CD4-positive, alpha-beta T cell treated with Interleukin-4 for 4 hours (primary cell): ENCODE data around the gene TSHR.
"Not testable (repeated sequence)": the region's sequence is repeated elsewhere in the genome, so short reads cannot be mapped to it uniquely, and the experiment has no call there.

Source experiments
- DNase-seq: peaks from one replicate; pipeline ENCODE4 v3.0.0-alpha.2; 2020

The TSHR gene

DNA sequence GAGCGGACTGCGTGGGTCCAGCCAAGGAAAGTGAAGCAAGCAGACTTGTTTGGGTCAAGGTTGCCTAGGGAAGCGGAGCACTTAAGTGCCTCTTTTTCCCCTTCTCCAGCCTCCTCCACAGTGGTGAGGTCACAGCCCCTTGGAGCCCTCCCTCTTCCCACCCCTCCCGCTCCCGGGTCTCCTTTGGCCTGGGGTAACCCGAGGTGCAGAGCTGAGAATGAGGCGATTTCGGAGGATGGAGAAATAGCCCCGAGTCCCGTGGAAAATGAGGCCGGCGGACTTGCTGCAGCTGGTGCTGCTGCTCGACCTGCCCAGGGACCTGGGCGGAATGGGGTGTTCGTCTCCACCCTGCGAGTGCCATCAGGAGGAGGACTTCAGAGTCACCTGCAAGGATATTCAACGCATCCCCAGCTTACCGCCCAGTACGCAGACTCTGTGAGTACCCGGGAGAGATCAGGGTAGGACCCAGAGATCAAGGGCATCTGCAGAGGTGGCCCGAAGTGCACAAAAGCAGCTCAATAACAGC, at the start of gene TSHR:
Gene TSHR (plus strand): TSS at position 206 of the 526 bp plus-strand sequence. CDS start 60 bp downstream, at position 266.
- no peak for DNase-seq

DNA sequence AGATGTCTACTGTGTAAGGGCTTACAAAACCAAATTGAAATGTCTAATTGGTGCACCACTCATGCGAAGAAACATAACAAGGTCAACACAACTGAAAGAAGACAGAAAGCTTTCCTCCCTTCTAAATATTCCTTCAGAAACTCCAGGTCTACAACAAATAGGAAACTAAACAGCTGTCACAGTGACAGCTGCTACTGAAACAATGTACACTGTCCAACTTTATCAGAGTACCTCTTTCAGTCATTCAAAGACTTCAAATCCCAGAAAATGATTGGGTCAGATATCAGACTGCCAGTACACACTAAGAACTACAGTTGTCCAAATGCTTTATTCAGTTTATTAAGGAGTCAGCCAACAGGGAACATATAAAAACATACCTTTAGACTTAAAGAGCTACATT, 49.1 kb upstream of the TSHR start:
- no peak for DNase-seq

DNA sequence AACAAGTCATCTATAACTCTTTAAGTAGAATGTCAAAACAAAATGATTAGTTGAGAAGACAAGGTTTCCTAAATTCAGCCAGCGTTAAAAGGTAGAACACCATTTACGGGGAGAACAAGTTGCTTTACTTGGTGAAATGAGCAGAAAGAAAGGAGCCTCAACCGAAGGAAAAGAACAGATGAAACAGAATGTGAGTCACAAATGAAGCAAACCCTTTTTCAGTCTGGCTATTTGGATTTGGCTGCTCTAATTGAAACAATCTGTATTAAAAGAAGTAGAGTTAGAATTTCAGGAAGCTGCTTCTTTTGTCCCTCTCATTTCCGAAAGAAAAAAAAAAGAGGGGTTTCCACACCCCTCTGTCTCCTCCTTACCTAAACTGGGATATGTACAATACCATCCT, 48.5 kb upstream of the TSHR start:
- DNase-seq: no peak

DNA sequence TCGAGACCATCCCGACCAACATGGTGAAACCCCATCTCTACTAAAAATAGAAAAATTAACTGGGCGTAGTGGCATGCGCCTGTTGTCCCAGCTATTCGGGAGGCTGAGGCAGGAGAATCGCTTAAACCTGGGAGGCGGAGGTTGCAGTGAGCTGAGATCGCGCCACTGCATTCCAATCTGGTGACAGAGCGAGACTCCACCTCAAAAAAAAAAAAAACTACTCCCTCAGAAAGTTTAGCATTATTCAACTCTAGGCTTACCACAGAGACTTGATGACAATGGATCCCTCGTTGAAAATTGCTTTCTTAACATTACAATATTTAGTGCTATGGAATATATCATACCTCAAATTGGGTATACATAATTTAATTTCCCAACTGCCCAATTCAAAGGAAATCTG, 43.4 kb upstream of the TSHR start:
- not testable (repeated sequence) for DNase-seq

DNA sequence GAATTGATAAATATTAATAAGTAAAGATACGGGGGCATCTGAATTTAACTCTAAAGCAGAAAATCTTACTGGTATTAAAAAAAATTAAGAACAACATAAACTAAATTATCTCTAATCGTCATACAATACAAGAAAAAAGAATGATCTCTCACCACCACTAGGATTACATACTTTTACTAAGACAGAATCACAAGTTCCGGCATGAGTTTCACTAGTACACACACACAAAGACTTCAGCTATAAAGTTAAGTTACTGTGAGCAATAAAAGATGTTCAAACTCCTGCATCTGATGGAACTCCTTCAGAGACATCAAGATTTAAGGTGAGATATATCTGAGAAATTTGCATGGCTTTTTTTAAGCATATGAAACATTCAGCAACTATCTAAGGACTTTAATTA, 35.8 kb upstream of the TSHR start:
- DNase-seq: no peak

DNA sequence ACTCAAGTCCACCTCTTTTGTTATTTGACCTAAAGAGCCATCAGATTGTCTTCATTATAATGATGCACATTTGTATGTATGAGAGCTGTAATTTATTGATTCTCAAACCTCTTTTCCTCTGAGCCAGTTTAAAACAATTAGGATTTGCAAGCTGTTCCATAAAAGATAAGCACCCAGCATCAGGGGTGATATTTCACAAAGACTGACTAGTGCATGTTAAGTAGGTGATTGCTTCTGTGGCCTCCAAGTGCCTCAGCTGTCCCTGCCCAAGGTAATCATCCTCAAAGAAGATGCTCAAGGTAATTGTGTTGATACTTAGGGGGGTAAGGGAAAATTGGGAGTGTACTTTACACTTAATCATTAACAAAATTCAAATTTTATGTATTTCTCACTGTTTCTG, 32.1 kb upstream of the TSHR start:
- no peak for DNase-seq

DNA sequence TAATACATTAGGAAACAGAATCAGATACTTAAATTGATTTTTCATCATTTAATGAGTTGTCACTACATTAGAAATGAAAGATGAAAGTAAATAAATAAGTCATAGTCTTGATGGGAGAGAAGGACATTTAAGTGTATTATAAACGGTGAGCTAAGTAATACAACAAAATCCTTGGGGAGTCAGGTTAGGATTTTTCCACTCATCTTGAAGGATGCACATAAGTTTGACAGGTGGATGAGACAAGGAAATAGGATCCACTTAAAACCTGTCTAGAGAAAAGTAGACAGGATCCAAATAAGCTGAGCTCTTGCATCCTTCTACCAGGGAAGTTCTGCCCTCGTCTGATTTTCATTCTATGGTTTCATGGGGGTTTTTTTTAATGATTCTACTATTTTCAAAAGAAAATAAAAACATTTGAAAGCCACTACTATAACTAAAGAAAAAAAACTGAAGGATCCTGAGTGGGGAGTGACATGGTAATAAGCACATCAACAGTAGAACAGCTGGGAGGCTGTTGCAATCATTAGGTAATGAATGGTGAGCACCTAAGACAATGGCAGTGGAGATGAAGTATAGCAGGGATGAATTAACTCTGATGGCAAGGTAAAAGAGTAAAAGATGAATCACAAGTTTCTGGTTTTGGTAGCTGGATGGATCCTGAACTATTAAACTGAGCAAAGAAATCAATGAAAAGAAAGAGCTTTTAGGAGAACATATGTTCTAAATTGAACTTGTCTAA, 30.9 kb upstream of the TSHR start:
- no peak for DNase-seq

DNA sequence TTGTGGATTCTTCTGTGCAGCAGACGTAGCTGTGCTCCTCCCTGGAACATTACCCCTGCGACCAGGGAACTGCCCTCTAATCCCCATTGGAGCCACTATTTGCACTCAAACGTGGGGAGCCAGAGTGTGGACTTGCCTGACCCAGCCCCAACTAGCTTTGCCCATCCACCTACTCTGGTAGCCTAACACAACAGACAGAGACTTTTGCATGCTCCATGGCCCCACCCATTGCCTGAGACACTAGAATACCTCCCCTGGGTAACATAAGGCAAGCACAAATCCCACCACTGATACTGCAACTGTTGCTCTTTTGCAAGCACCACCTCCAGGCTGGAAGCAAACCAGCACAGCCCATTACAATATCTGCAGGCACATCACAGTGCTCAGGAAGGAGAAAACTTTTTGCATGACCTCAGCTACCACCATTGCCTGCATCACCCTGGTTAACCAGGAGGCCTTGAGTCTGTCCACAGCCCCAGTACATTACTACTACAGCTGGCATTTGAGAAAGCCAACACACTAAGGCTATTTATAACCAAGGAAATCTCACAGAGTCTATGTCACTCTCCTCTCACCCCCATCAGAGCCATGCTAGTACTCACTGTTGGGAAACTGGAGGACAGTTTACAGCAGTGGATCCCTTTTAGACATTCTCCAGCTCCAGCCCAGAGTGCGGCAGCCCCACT, 28.9 kb upstream of the TSHR start:
- DNase-seq: no peak

DNA sequence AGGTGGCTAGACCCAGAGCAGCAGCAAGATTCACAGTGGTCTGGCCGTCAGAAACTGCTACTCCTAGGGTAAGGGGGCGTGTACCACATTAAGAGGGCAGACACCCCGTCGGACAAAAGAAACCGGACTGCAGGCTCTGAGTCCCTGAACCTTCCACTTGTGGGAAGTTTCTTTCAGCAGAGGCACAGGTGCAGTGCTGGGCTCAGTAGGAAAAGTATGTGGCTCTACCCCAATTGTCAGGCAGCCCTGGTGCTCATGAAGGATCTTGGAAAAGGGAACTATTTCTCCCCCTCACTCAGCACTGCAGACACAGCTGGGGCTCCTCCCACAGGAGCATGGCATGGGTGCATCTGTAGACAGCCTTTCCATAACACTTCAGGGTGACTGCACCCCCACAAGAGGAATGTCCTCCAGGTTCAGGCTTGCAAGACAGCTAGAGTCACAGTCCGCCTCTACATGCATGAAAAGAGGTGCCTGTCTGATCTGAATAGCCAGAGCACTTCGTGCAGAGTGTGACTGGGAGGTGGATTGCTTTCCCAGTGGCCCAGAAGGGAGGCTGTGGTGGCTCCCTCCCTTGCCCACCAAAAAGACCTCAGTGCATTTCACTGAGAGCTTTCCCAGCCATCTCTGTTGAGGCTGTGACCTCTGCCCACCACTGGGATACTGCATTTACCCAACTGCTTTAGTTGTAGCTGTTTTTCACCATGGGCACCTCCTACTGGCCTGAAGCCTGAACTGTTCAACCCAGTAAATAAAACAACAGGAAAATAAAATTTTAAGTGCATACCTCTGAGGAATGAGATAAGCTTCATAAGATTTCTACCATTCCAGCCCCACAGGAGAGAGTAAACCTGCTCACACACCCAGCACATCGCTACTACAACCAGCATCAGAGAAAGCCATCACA, 28.1 kb upstream of the TSHR start:
- no peak for DNase-seq

DNA sequence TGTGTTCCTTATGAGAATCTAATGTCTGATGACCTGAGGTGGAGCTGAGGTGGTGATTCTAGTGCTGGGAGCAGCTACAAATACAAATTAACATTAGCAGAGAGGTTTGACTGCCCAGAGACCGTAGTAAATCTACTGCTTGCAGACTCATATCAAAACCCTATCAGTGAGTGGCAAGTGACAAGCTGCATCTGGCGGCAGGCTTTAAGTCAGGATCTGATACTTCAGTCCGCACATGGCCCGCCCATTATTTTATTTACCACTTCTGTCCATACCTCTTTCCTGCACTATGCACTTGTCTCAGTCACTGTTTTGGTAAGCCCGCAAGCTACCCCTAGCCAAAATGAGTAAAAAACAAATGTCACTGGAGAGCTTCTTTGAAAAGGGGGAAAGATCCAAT, 25.3 kb upstream of the TSHR start:
- no peak for DNase-seq

DNA sequence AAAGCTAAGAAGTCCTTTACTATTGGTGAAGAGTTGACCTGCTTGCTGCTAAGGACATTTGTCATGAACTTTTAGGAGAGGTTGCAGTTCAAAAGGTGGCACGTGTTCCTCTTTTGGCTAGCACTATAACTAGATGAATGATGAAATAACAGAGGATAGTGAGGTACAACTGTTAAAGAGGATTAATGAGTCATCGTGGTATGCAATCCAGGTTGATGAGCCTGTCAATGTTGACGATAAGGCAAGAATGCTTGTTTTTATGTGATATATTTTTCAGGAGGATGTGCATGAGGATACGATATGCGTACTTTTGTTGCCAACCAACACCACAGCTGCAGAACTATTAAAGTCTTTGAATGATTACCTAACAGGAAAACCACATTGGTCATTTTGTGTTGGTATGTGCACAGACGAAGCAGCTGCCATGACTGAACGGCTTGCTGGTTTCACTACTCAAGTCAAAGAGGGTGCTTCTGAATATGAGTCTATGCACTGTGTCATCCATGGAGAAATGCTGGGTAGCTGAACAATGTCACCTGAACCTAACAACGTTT, 24.5 kb upstream of the TSHR start:
- peak; percentile 81 for DNase-seq

DNA sequence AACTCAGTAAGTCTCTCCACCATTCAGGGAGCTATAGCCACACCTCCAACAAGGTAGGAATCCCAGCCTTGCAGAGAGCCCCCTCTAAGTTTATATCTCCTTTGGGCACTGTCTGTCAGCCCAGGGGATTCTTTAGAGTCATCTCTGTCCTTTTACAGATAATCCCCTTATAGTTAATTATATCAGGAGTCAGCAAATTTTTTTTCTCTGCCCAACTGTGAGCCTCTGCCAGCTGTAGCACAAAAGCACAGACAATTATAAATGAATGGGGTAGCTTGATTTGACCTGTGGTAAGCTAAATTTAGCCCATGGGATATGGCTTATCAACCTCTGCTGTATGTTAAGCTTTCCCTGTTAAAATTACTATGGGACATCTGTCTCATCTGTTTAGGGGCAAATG, 22.1 kb upstream of the TSHR start:
- DNase-seq: no peak

DNA sequence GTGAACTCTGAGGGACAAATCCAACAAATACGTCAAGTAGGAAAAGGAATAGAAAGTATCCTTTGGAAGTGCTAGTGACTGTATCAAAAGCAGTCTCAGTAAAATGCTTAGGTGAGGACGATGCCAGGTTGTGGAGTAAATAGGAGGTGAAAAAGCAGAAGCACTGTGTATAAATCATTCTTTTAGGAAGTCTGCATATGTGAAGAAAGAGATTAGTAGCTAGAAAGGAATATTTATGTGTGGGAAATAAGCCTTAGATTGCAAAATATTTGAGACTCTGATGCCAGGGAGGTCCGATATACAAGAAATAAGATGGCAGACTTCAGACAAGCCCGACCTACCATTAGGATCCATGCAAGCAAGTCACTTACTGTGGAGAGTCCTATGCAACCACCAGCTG, 21.7 kb upstream of the TSHR start:
- DNase-seq: no peak

DNA sequence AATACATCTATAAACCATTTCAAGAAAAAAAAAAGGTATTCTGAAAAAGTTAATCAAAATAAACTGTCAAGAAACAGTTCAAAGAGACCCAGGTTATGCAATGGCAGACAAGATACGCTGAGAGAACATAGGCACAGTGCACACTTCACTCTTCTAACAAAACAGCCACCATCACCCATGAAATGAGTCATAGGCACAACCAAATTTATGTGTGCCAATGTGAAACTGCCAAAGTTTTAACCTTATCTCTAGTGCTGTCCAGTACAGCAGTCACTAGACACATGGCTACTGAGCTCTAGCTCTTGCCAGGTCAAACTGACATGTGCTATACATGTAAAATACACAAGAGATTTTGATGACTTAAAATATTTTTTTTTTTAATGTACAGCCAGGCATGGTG, 15.3 kb upstream of the TSHR start:
- DNase-seq: peak; percentile 22

DNA sequence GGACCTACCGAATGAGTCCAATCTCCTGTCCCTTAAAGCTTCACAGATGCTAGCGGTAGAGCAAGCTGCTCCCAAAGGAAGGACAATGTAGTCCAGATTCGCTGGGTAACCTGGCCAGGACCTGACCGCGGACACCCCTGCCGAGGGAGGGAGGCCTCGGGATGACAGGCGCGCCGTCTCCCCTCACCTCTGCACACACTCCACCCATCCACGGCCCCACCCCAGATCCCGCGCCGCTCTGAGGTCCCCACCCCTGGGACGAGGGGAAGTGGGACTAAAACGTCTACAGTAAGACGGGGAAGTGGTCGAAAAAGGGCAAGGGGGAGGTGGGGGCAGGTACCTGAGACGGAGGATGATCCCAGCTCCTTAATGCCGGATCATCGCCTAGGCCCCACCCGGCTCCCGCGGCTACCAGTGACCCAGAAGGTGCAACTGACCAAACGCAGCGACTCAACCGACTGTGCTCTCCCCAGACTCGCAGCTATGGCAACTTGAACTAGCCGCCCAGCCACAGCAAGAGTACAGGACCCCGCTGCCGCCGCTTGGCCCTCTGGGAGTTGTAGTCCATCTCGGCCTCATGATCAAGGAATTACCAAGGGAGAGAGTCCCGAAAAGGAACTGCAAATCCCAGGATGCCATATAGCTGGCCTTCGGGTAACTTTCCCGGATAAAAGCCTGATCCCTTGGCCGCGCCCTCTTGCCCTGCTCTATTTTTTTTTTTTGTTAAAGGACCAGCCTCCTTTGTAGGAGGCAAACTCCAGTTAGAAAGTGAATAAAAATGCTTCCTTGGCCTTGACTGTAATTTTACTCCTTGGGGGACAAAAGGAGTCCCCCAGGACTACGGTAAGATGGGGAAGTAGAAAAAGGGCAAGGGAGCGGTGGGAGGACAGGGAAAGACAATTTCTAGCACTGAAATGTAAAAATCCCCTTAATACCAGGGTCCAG, 13.9 kb upstream of the TSHR start, which contains the start of gene CEP128:
Gene CEP128 (minus strand): TSS at position 498 of the 945 bp plus-strand sequence.
- DNase-seq: peak; percentile 93

DNA sequence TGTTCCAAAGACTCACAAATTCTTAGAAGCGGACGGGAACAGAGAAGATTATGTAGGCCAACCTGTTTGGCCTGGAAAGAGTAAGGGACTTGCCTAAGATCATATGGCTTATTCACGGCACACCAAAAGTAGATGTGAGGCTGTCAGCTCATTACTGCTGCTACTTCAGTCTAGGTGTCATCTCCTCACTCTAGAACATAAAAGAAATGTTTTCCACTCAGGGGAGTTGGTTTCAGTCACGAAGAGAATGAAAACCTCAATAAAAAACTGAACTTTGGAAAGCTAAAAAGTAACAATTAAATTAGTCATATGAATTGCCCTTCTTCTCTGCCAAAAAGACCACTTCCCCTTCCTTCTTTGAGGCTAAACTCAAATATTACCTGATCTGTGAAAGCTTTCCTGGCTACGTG, 13.2 kb upstream of the TSHR start:
- peak; percentile 21 for DNase-seq

DNA sequence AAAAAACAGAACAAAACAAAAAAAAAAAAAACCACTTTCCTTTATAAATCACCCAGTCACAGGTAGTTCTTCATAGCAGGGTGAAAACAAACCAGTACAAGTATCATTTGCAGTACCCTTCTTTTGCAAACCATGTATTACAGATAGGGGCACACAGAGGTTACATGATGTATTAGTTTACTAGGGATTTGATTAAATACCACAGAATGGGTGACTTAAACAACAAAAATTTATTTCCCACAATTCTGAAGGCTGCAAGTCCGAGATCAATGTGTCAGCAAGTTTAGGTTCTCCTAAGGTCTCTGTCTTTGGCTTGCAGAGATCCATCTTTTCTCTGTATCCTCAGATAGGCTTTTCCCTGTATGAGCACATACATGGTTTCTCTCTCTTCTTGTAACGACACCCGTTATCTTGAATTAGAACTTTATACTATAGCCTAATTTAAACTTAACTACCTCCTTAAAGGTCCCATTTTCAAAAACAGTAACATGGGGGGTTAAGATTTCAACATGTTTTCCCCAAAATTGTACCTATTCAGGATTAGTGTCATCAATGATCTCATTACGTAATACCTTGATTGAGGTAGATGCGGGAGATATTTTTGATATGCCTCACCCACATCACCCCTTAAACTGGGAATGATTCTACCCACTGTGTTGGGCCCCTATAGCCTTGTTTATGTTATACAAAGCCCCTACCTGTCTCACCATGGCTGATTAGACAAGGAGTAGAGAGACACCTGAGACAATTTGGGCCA, 10.4 kb upstream of the TSHR start:
- no peak for DNase-seq

DNA sequence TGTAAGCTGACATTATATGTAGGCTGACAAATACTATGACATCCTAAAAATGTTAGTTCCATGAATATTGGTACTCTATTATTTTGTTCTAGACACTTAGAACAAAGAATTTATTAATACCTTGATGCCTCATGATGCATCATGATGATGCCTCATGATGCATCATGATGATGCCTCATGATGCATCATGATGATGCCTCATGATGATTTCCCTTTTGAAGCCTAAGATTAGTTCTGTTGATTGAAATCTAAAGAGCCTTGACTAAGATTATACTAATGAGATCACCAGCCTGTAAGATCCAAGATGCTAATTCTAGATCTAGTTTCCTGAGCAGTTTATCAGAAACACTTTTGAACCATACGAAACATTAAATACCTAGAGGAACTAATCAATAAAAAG, 9.2 kb upstream of the TSHR start:
- no peak for DNase-seq

DNA sequence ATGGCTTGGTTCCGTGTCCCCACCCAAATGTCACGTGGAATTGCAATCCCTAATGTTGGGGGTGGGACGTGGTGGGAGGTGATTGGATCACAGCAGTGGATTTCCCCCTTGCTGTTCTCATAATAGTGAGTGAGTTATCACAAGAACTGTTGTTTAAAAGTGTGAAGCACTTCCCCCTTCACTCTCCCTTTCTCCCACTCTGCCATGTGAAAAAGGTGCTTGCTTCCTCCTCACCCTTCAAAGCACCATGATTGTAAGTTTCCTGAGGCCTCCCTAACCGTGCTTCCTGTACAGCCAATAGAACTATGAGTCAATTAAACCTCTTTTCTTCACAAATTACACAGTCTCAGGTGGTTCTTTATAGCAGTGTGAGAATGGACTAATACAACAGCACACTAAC, 8.6 kb upstream of the TSHR start:
- no peak for DNase-seq

DNA sequence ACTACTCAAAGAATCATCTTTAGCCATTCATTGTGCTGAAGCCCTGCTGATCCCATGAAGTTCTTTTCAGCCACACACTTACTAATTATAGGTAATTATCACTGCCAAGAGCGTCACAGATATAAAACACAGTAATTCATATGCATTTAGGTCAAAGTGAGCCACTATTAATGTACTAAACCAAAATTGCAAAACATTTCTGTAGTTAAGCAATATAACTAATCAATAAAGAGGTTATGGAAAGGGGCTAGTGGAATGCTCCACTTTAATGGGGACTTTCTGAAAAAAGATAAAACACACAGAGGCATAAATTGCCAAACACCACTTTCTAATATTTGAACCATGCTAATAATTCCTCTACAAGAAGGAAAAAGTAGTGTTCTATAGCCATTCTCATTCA, 7.1 kb upstream of the TSHR start:
- no peak for DNase-seq

DNA sequence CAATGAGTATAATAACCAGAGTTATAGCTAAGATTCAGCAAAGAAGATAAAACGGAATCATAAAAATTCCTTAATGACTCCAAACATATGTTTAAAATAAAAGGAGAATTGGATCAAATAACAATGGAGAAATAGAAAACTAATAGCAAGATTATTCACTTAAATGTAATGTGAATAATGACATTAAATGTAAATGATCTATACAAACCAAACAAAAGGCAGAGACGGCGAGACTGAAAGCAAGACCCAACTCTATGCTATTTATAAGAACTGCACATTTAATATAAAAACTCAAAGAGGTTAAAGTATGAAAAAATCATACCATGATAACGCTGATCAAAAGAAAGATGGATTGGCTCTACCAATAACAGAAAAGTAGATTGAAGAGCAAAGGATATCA, 3.9 kb upstream of the TSHR start:
- no peak for DNase-seq
